ENCODE results near the gene PLD6.
"Not testable (repeated sequence)": the region's sequence is repeated elsewhere in the genome, so short reads cannot be mapped to it uniquely, and the experiment has no call there.

Gene PLD6

GRCh38 chr17:17173921-17174320, 32.2 kb downstream of the PLD6 start:
- DNase-seq (ENCODE audit: low spot score), result no peak

- DNase-seq (ENCODE audit: low spot score), result no peak
Measured at GRCh38 chr17:17172990-17173389, 33.1 kb downstream of the PLD6 start.

- no peak for DNase-seq (ENCODE audit: low spot score)
Measured at GRCh38 chr17:17172001-17172939, 33.9 kb downstream of the PLD6 start.

- DNase-seq (ENCODE audit: low spot score), result no peak
Measured at GRCh38 chr17:17171186-17171585, 34.9 kb downstream of the PLD6 start.

GRCh38 chr17:17170346-17170985, 35.7 kb downstream of the PLD6 start:
- no peak for DNase-seq (ENCODE audit: low spot score)

- DNase-seq (ENCODE audit: low spot score), result no peak
Measured at GRCh38 chr17:17169396-17169795, 36.7 kb downstream of the PLD6 start.

- no peak for DNase-seq (ENCODE audit: low spot score)
Measured at GRCh38 chr17:17168401-17168800, 37.7 kb downstream of the PLD6 start.

- no peak for DNase-seq (ENCODE audit: low spot score)
Measured at GRCh38 chr17:17167986-17168385, 38.1 kb downstream of the PLD6 start.

- DNase-seq (ENCODE audit: low spot score), result no peak
Measured at GRCh38 chr17:17167356-17167755, 38.8 kb downstream of the PLD6 start.

- DNase-seq (ENCODE audit: low spot score), result no peak
Measured at GRCh38 chr17:17166446-17166845, 39.7 kb downstream of the PLD6 start.

GRCh38 chr17:17165666-17166308, 40.3 kb downstream of the PLD6 start:
- DNase-seq (ENCODE audit: low spot score), result no peak

- no peak for DNase-seq (ENCODE audit: low spot score)
Measured at GRCh38 chr17:17164676-17165075, 41.5 kb downstream of the PLD6 start.

- no peak for DNase-seq (ENCODE audit: low spot score)
Measured at GRCh38 chr17:17164156-17164555, 42.0 kb downstream of the PLD6 start.

GRCh38 chr17:17161759-17162158, 44.4 kb downstream of the PLD6 start:
- no peak for DNase-seq (ENCODE audit: low spot score)

GRCh38 chr17:17161121-17161520, 45.0 kb downstream of the PLD6 start:
- no peak for DNase-seq (ENCODE audit: low spot score)

GRCh38 chr17:17159571-17159970, 46.6 kb downstream of the PLD6 start:
- no peak for DNase-seq (ENCODE audit: low spot score)

GRCh38 chr17:17158506-17158905, 47.6 kb downstream of the PLD6 start:
- DNase-seq (ENCODE audit: low spot score), result not testable (repeated sequence)

GRCh38 chr17:17157041-17157440, 49.1 kb downstream of the PLD6 start:
- DNase-seq (ENCODE audit: low spot score), result no peak

GRCh38 chr17:17156511-17156910, 49.6 kb downstream of the PLD6 start:
- DNase-seq (ENCODE audit: low spot score), result no peak

GRCh38 chr17:17156107-17156506, 50.0 kb downstream of the PLD6 start:
- DNase-seq (ENCODE audit: low spot score), result no peak

GRCh38 chr17:17155568-17155967, 50.6 kb downstream of the PLD6 start:
- no peak for DNase-seq (ENCODE audit: low spot score)

GRCh38 chr17:17154981-17155380, 51.2 kb downstream of the PLD6 start:
- no peak for DNase-seq (ENCODE audit: low spot score)

GRCh38 chr17:17154556-17154955, 51.6 kb downstream of the PLD6 start:
- DNase-seq (ENCODE audit: low spot score), result no peak
